Measurements from ENCODE around the gene KCNAB1.
"Not testable (repeated sequence)": the region's sequence is repeated elsewhere in the genome, so short reads cannot be mapped to it uniquely, and the experiment has no call there.

KCNAB1 gene

DNA sequence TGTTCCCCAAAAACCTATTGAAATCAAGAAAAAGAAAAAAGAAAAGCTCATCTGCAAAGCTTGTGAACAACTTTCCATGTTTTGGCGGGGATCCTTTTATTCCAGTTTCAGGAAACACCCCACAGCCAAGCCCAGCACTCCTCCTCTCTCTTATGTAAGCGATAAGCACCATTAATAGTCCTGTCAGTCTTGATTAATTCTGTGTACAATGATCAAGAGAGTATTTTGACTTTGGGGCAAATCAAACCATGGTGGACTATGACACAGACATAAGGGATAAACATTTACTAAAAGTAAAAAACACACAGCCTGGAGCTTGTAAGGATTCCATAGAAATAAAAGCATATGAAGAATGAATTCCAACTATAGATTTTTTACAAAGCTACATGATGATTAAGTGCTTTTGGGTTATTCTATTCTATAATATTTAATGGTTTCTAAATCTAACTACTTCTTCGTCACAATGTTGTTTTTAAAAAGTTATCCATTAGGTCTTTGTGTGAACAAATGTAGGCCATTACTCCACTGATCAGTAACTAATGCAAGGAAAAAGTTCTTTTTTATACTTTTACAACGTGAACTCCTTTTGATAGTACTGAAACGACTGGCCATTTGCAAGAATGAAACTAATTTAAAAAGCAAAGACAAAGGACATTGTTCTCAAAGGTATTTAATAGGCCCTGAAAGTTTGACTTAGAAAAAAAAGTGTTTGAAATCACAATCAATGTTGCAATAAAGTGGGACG is 106.5 kb downstream of the KCNAB1 start:
- no peak for DNase-seq

DNA sequence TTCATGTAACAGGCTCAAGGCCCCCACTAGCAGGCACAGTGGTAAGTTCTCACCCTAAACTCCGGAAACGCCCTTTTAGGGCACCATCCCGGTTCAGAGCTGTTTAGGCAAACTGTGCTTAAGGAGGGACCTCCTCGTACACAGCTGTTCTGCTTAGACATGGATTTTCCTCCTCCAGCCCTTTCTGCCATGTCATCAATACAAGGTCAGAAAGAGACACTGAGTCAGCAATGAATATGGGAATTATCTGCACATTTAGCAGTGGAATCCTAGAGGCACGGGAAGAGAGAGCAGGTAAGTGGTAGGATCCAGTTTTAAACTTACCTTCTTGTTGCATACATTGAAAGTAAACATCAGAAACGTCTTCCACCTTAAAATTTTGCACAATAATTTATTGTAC is 107.3 kb downstream of the KCNAB1 start:
- DNase-seq, result no peak

DNA sequence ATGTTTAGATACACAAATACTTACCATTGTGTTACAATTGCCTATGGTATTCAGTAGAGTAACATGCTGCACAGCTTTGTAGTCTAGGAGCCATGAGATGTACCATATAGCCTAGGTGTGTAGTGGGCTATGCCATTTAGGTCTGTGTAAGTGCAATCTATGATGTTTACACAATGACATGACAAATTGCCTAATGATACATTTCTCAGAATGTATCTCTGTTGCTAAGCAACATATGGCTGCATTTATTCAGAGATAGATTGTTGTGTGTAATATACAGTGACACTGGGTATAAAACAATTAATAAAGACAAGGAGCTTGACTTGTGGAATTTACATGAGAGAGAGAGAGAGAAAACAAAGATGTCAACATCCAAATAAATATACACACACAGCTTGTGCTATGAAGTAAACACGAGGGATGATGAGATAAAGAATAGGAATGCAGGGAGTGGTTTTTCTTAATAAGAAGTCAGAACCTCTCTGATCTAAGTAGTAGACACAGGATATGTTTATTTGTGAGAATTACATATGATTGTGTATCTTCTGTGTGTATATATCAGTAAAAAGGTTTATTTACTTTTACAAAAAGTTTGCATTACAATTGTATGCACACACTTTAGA is 110.0 kb downstream of the KCNAB1 start:
- no peak for DNase-seq

DNA sequence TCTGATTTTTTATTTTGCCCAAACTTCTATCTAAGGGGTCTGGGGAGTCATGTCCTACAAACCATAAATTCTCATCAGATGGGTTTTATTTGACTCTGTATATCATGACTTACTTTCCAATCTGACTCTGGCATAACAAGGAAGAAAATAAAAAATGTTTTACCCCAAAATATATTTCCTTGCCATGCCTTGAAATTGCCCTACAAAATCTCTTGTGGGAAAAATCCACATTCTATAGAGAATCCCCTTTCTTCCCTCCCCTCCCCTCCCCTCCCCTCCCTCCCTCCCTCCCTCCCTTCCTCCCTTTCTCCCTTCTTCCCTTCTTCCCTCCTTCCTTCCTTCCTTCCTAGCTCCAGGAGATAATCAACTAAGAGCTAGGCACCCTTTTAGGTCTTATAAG is 110.8 kb downstream of the KCNAB1 start:
- DNase-seq, result not testable (repeated sequence)

DNA sequence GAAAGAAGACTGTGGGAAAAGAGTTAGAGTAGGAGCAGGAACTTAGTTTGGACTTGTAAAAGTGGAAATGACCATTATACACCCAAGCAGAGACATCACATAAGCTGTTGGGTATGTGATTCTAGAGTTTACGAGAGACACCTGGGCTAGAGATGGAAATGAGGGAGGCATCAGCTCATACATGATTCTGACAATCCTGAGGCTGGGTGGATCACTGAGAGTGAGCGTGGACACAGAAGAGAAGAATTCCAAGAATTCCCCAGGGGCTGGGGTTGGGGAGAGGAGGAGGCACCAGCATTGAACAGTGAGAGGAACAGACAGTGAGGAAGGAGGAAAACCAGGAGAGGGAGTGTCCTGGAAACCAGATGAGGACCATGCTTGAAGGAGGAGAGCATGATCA is 113.5 kb downstream of the KCNAB1 start:
- no peak for DNase-seq

DNA sequence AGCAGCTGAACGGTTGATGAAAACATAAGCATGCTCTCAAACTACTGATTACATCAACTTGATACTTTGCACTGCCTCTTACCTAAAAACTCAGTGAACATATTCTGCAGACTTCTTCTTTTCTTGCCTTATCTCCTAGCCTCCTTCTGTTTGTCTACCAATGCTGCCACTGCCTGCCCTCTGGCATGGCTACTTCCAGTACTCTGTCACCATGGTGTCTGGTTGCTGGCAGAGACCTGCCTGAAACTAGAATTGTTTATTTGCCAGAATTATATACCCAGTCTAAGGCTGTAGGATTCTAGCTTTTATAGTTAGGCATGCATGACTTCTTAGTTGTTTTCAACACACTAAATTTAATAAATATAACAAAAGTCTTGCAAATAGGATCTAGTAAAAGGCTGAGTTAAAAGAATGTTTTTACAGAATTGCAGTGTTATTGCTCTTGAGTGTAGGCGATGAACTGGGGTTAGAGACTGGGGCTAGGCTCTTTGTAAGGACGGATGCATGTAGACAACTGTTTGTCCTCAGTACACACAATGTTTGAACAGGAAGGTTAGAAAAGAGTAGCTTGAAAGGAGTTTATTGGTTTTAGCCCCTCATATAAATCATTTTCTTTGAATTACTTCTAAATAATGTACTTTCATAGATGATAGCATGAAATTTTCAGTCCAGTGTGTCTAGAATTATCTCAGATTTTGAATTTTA is 116.3 kb downstream of the KCNAB1 start:
- no peak for DNase-seq

DNA sequence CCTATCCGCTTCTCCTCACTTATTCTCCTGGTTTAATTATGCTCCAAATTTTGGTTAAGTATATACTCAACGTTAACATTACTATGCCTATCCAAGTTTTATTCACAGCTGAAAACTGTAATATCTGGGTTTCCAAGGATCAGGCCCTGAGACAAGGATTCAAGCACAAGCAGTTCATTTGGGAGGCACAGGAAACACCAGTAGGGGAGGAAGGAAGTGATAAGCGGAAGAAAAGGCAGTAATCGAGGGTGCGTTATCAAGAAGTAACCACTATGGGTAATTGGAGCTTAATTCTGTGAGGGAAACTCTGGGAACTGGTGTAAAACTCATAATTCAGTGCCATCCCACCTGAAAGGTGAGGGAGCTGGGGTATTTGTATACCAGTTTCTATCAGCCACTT is 120.3 kb downstream of the KCNAB1 start:
- DNase-seq, result no peak

DNA sequence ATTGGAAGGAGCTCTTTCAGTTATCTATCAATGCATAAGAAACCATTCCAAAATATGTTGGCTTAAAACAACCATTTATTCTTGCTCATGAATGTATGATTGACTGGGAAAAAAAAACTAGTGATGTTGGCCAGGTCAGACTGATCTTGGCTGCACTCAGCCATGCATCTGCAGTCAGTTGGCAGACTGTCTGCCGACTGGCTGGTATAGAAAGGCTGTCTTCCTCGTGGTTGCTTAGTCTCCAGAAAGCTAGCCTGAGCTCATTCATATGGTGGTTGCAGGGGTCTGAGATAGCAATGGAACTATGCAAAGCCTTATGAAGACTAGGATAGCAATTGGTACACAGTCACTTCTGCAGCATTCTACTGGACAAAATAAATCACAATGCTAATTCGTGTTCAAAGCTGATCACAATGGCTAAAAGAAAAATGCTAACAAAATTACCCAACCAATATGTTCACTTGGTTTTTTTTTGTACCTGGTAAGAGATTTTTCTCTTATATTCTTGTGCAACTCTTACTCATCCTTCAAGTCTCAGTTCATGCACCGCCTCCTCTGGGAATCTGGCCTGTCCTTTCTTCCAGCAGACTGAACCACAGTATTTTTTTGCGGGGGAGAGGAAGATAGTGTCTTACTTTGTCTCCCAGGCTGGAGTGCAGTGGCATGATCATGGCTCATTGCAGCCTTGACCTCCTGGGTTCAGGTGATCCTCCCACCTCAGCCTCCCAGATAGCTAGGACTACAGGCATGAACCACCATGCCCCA is 126.8 kb downstream of the KCNAB1 start:
- DNase-seq, result no peak

DNA sequence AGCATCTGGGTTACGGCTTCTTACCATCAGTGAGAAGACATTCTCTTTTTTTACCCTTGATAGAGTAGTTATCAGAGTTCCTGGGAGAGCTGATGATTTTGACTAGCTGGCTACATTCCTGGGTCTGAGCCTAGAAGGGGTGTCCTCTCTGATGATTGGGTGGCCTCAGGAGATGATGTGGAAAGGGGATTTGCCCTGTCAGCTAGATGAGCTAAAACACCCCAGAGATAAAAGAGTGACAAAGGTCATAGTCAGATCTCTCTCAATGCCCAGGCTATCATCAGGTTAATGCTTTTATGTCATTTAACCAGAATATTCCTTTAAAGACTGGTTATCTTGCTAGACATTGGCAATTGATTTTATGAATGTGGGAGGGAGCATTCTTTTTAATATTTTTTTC is 130.2 kb downstream of the KCNAB1 start:
- no peak for DNase-seq

DNA sequence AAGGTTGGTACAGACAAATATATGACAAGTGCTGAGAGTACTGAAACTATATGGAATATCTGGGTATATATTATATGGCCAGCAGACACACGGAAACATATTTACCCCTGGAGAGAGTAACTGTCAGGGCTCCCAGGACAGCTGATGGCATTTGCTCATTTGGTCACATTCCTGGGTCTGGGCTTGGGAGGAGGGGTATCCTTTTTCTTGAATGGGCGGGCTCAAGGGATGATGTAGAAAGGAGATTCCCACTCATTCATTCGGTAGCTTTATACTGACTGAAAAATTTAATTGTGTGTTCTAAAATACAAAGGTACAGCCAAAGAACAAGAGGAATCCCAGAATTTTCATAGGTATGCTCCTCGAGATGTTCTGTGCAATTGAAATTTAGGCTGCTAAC is 131.0 kb downstream of the KCNAB1 start:
- DNase-seq, result no peak

DNA sequence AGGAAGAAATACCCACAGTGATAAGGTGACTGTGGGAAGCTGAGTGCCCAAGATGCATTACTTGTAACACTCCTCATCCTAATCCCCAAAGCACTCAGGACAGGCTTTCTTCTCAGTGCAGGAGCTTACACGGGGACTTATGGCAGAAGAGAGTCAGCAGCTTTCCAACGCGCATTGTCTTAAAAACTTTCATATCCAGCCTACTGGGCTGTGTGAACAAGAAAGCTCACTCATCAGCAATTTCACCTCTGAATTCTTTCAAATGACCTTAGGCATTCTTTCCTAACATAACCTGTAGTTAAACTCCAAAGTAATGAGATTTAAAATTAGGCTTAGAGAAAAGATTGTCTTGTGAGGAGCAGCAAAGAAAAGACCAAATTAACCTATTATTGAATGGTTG is 132.3 kb downstream of the KCNAB1 start:
- no peak for DNase-seq

DNA sequence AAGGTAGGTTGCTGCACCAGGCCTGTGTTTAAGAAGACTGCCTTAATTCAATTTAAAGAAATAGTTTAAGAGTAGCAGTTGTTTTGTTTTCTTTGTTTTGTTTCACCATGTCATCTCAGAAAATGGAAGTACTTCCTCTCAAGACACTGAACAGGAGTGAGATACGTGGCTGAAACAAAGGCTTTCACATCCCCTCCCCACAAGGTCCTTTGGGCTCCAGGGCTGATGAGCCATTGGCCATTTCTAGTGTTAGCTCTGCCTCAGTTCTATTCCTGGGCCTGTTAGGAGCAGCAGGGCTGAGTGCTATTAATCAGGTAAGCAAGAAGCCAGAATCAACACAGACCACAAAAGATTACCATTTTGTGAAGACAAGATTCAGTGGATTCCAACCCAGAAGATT is 132.8 kb downstream of the KCNAB1 start:
- no peak for DNase-seq

DNA sequence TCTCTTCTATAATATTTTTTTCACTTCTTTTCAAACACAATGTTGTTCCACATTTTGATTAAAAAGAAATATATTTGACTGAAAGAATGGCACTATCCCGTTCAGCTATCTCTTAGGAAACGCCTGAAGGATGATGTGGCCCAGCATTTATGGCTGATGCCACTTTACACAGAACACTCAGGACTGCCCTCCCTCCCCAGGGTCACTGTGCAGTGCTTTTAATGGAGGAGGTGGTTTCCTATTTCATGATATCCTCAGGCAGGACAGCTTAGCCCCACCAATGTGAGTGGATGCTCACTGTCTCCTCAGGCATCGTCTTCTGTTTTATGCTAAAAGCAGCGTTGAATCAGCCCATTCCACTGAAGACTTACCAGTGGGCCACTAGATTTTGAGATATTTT is 135.9 kb downstream of the KCNAB1 start:
- DNase-seq, result no peak

DNA sequence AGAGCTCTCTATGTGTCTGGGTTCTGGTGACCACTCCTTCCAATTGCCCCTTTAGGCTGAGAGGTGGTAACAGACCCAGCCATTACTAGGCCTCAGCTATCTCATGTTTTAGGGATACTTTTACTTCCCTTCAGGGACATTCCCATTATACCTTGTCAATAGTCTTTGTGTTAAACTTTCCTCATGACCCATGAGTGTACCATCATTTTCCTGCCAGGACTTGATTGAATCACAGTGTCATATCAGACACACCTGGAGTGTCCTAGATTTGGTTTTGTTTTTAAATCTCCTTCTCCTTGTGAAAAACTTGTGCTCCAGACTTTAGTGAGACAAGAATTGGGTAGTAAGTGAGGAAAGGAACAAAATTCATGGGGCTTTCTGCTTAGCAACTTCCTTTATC is 136.6 kb downstream of the KCNAB1 start:
- no peak for DNase-seq

DNA sequence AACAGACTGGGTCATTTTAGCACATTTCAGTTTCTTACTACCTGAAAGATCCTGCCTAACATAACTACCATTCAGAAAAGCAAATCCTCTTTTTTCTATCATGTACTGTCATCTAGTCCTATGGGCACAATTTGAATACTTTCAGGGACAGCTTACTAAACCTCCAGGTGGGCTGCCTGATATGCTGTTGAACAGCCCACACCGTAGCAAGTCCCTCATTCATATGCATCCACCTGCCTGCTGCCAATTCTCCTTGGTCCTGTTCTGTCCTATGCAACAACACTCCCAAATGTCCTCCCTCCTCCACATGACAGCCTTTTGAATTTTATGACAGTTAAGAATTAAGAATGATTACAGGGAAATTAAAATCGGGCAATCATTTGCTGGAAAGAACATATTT is 137.9 kb downstream of the KCNAB1 start:
- DNase-seq, result no peak

DNA sequence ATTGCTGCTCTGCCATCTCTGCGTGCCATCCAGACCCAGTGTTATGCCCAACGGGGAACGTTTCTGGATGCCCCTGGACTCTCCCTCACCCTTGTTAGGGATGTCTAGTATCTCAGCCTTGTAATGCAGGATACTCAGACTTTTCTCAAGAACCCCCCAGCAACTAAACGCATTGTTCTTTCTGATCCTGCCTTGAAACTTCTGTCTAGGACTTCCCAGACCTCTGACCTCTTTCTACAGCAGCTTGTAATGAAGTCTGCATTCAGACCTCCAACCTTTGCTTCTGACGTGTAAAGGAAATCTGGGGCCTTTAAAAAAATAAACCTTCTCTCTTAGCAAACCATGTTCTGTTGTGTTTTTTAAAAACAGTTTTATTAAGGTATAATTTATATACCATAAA is 139.5 kb downstream of the KCNAB1 start:
- DNase-seq, result no peak

DNA sequence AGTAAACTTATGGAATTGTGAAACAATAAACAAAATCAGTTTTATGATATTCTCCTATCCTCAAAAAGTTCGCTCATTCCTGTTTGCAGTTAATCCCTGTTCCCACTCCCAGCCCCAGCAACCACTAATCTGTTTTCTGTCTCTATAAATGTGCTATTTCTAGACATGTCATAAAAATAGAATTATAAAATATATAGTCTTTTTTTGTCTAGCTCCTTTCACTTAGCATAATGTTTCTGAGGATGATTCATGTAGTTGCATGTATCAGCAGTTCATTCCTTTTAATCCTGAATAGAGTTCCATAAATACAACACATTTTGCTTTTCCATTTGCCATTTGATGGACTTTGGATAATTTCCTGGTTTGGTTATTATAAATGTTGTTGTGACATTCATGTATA is 140.0 kb downstream of the KCNAB1 start:
- DNase-seq, result no peak

DNA sequence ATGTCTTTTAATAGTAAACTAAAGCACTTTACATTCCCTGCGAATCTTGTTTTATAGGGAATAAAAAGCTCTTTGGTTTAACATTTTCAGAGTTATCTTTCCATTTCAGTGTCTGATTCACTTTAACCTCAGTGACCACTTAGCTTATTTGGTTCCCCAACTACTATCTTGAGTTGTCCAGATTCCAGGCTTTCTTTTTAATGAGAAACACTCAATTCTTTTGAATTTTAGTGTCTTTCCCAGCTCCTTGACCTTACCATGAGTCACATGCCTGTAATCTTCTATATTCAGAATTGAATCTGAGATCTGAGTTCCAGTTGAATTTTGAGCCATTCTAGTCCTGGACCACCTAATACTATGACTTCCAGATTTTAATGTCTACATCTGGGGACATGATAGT is 144.4 kb downstream of the KCNAB1 start:
- DNase-seq, result no peak

DNA sequence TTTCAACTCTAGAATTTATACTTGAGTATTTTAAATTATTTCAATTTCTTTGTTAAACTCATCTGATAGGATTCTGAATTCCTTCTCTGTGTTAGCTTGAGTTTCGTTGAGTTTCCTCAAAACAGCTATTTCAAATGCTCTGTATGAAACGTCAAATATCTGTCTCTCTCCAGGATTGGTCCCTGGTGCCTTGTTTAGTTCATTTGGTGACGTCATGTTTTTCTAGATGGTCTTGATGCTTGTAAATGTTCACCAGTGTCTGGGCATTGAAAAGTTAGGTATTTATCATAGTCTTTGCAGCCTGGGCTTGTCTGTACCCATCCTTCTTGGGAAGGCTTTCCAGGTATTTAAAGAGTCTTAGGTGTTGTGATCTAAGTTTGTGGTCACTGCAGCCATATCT is 151.1 kb downstream of the KCNAB1 start:
- DNase-seq, result no peak

DNA sequence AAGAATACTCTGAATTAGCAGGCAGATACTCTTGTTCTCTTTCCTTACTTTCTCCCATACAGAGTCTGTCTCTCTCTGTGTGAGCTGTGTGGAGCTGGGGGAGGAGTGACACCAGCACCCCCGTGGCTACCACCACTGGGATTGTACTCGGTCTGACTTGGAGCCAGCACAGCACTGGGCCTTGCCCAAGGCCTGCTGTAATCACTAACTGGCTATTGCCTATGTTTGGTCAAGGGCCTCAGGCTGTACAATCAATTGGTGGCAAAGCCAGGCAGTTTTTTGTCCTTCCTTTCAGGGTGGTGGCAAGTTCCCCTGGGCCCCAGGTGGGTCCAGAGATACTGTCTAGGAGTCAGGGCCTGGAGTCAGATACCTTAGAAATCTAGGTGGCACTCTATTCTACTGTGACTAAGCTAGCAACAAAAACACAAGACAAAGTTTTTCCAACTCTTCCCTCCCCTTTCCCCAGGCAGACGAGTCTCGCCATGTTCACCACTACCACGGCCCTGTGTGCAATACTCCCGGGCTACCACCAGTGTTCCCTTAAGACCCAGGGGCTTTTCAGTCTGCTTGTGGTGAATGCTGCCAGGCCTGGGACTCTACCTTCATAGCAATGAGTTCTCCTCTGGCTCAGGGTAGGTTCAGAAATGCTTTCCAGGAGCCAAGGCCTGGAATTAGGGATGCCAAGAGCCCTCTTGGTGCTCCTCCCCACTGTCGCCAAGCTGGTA is 151.8 kb downstream of the KCNAB1 start:
- no peak for DNase-seq

DNA sequence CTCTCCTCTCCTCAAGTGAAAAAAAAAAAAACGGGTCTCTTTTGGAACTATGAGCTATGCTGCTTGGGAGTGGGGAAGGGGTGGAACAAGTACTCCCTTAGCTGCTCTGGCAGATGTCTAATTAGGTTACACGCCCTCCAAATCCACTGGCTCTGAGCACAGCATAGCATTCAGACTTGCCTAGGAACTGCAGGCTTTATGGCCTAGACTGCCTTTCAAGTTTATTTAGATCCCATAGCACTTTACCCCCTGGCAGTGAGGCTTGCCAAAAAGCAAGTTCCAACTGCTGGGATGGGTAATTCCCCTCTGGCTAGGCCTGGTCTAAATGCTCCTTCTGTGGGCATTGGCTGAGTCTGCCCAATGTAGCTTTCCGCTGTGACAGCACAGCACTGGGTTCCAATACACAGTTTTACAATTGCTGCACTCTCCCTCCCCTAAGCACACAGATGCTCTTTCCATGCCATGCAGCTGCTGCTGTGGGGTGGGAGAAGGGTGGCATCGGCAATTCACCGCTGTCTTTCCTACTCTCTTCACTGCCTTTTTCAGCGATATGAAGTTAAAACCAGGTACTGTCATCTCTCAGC is 152.8 kb downstream of the KCNAB1 start:
- no peak for DNase-seq

DNA sequence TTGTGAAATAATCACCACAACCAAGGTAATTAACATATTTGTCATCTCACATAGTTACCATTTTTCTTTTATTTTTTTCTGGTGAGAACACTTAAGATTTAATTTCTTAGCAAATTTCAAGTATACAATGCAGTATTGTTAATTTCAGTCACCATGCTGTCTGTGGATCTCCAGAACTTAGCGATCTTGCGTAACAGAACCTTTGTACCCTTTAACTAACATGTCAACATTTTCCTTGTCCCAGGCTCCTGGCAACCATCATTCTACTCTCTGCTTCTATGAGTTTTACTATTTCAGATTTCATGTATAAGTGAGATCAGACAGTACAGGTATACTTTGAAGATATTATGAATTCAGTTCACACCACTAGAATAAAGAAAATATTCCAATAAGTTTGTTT is 154.4 kb downstream of the KCNAB1 start:
- DNase-seq, result no peak

DNA sequence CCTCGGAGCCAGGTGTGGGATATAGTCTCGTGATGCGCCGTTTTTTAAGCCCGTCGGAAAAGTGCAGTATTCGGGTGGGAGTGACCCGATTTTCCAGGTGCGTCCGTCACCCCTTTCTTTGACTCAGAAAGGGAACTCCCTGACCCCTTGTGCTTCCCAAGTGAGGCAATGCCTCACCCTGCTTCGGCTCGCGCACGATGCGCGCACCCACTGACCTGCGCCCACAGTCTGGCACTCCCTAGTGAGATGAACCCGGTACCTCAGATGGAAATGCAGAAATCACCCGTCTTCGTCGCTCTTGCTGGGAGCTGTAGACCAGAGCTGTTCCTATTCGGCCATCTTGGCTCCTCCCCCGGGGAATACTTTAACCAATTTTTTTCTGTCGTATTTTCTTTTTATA is 164.3 kb downstream of the KCNAB1 start:
- DNase-seq, result not testable (repeated sequence)
